Activated naive CD4-positive, alpha-beta T cell (primary cell): ENCODE results near the gene DPH2.

Source experiments
- DNase-seq, 4 experiments: peaks; one replicate each; lab custom pipeline; 2025; lab: John Stamatoyannopoulos, UW

The DPH2 gene

GRCh38 chr1:43969416-43969745 lies 429 bp upstream of the DPH2 start:
- no peak for DNase-seq

DNA sequence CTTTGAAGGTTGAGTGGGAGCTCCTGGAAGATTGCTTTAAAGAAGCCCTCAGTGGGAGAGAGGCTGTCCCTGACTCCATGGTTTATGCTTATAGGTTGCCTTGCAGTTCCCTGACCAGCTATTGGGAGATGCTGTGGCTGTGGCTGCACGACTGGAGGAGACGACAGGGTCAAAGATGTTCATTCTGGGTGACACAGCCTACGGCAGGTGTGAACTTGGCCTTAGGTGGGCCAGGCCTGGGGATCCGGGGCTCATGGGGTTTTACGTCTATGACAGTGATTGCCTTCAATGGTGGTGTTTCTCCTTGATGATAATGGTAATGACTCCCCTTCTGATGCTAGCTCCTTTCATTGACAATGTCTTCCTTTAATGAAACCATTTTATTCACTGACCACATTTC lies 692 bp downstream of the DPH2 start:
- no peak for DNase-seq

GRCh38 chr1:43970911-43971310 lies 1.1 kb downstream of the DPH2 start:
- no peak for DNase-seq

- DNase-seq: no peak
These were observed 1.6 kb downstream of the DPH2 start for GRCh38 chr1:43971336-43971980.

DNA sequence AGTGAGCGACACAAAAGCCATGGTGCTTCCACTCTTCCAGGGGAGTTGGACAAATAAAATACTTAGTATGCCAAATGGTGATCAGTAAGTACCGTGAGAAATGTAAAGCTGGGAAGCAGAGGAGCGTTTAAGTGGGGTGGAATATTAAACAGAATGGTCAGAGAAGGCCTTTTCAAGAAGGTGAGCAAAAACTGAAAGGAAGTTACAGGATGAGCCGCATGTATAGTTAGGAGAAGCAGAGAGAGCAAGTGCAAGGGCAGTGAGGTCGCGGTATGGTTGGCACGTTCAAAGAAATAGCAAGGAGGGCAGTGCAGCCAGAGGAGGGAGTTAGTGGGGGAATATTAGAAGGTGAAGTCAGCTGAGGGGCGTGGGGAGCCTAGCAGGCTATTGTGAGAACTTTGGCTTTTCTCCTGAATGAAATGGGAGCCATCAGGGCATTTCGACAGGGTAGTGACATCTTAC lies 4.2 kb downstream of the DPH2 start:
- DNase-seq: no peak

DNA sequence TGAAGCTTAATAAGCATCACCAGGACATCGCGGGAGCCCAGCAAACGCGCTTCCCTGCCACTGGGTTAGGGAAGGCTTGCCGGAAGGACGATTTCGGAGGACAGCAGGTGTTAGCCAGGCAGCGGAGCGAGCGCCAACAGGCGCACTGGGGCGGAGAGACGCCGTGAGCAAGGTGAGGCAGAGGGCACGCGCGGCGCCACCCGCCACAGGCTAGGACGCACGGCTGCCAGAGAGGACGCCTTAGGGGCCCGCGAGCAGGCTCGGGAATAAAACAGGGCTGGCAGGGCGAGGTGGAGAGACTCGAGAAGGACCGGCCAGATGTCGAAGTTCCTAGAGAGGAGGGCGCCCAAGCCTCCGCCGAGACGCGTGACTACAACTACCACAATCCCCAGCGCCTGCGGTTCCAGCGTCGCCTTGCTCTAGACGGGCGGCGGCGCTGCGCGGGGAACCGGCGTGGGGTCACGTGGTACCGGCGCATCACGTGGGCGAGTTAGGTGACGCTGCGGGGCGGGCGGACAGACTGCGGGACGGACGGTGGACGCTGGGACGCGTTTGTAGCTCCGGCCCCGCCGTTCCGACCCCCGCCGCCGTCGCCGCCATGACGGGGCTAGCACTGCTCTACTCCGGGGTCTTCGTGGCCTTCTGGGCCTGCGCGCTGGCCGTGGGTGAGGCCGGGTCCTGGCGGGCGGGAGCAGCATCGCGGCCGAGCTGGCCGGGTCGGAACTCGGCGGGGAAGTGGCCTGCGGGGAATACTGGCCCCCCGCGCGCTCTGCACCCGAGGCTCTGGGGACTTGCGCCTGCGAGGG lies 4.8 kb downstream of the DPH2 start, which contains the start of gene ATP6V0B:
ATP6V0B (plus strand) TSS at position 518 of the 806 bp plus-strand sequence; CDS start at position 599, 81 bp downstream.
- DNase-seq: peak; percentile 82 to 91 (median 87)

DNA sequence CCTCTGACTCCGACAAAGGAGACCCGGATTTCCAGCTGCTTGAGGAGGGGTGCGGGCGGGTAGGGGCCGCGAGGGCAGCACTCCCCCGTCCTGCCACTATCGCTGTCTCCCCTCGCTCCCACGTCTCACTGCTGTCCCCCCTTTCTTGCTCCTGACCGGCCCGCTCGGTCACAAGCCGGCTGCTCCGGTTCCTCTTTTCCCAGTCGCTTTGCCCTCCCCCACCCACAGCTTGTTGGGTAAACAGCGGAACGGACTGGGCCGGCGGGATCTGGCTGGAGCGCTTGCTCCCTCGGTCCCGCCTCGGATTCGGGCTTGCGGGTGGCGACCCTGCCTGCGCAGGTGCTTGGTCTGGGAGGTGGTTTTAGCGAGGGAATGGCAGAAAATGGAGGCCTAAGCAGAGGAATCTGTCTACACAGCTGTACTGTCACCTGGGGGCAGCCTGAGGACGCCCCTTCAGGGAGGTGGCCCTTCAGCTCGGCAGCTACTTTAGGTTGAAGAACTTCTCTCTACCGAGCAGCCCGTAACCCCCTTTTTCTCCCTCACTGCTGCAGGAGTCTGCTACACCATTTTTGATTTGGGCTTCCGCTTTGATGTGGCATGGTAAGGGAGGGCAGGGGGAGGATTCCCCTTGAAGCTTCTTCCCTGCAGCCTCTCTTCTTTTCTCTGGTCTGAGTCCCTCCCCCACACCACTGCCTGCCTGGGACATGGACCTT lies 5.6 kb downstream of the DPH2 start:
- DNase-seq: peak in 1 of 4 experiments; percentile 26

- no peak for DNase-seq
These were observed 6.2 kb downstream of the DPH2 start for GRCh38 chr1:43976045-43976444.

DNA sequence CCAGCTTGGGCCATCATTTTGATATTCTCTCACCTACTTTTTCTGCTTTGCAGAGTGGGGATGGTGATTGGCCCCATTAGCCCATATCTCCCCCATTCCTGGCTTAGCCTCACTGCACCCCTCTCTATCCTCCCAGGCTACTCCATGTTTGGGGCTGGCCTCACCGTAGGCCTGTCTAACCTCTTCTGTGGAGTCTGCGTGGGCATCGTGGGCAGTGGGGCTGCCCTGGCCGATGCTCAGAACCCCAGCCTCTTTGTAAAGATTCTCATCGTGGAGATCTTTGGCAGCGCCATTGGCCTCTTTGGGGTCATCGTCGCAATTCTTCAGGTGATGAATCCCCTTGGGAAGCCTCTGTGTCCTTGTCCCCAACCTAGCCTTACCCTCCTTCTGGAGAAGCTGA lies 7.1 kb downstream of the DPH2 start:
- no peak for DNase-seq

DNA sequence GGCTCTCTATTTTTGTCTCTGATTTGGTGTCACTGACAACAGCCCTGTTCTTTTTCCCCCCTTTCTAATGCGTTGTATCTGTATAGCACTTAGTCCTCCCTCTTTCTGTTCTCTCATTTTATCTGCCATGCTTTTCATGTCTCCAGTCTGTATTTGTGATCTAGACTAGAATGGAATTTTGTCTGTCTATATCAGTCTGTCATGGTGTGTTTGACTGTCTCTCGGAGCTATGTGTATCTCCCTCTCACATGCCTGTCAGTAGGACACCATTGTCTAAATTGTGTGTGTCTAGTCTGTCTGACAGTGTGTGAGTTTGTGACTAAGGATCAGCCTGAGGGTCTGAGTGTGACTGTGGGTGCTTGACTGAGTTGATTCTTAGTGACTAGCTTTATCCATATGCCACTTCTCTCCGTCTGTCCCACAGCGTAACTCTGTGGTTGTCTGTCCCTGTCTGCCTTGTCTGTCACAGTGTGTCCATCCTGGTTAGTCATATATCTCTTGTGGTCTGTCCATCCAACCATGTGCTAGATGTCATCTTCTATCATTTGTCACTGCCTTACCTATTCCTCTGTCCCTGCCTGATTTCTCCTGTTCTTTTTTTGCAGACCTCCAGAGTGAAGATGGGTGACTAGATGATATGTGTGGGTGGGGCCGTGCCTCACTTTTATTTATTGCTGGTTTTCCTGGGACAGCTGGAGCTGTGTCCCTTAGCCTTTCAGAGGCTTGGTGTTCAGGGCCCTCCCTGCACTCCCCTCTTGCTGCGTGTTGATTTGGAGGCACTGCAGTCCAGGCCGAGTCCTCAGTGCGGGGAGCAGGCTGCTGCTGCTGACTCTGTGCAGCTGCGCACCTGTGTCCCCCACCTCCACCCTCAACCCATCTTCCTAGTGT lies 7.8 kb downstream of the DPH2 start:
- DNase-seq: no peak

DNA sequence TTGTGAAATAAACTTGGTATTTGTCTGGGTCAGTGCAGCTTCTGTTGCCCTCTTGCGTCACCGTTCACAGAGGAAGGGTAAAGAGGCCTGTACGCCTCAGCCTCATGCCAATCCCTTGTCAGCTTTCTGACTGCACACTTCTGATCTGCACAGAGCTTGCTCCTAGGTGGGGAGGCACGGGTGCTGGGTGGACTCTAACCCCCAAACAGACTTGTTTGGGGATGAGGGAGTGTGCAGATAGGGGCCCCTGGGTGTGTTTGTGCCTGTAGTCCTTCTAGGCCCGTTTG lies 8.4 kb downstream of the DPH2 start:
- DNase-seq: no peak

DNA sequence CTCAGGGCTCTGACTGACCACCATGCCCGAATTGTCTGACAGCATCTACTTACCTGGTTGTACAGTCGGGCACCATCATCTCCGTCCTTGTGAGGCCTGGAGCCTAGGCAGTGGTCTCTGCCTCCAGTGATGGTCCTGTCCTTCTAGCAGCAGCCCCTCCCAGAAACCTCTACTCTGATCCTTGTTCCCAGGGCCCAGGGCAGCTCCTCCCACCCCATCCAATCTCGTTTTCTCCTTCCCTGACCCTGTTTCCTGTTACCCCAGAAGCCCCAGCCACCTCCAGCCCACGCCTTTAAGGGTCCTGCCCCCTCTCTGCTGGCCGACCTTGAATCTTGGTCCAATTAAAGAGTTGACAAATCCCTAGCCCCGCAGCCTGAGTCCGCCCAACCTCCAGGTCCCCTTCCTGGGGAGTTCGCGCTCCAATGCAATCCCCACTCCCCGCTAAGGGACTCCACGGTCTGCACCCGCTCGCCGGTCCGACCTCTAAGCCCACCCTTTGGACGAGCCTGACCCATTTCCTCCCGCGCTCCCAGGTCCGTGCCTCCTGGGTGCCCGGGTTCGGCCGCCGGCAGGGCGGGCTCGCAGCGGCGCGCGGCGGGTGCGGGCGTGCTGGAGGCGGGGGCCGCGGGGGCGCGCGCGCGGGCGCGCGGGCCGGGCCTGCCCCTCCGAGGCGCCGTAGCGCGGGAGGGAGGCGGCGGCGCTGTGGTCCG lies 8.9 kb downstream of the DPH2 start, which contains the start of gene B4GALT2:
B4GALT2 (plus strand) TSS at position 660 of the 710 bp plus-strand sequence. CDS start 1,951 bp downstream, outside the sequence.
- DNase-seq: peak in 1 of 4 experiments; percentile 20

- DNase-seq: no peak
These were observed 9.4 kb downstream of the DPH2 start for GRCh38 chr1:43979261-43979527.

DNA sequence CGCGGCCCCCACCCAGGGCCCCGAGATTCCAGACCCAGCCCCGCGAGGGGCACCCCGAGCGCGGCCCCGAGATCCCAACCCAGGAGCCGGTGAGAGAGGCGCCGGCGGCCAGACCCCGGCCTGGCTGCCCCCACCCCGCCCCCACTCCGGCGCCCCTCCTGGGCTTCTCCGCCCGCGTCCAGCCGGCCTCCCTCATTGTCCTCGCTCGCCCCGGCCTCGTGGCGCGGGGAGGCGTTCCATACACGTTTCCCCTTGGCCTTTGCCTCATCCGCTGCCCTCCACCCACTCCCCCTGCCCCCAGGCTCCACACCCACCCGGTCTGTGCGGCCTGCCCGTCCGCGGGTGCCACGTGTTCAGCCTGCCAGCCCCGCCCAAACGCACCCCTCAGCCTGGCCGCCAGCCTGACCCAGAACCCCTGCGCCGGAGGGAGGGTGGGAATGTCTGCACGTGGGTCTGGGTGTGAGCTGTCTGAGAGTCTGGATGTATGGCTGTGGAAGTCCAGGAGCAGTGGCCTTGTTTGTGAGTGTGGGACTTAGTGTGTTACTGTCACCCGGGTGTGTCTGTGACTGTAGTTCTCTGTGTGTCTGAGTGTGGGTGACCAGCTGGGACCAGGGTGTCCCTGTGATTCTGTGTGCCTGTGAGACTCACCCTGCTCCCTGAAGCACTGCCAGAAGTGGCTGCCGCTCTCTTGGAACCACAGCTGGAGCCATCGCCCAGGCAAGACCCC lies 9.9 kb downstream of the DPH2 start:
- DNase-seq: no peak

- DNase-seq: no peak
These were observed 10.7 kb downstream of the DPH2 start for GRCh38 chr1:43980255-43981134.

DNA sequence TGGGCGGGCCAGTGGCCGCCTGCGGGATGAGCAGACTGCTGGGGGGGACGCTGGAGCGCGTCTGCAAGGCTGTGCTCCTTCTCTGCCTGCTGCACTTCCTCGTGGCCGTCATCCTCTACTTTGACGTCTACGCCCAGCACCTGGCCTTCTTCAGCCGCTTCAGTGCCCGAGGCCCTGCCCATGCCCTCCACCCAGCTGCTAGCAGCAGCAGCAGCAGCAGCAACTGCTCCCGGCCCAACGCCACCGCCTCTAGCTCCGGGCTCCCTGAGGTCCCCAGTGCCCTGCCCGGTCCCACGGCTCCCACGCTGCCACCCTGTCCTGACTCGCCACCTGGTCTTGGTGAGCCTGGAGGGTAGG lies 11.3 kb downstream of the DPH2 start:
- DNase-seq: no peak

DNA sequence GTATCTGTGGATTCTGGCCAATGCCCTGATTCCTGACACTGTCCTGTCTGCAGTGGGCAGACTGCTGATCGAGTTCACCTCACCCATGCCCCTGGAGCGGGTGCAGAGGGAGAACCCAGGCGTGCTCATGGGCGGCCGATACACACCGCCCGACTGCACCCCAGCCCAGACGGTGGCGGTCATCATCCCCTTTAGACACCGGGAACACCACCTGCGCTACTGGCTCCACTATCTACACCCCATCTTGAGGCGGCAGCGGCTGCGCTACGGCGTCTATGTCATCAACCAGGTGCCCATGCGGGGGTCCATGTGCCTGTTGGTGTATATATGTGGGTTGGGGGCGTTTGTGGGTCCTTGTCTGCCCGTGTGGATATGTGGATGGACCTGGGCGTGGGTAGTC lies 11.8 kb downstream of the DPH2 start:
- DNase-seq: no peak

DNA sequence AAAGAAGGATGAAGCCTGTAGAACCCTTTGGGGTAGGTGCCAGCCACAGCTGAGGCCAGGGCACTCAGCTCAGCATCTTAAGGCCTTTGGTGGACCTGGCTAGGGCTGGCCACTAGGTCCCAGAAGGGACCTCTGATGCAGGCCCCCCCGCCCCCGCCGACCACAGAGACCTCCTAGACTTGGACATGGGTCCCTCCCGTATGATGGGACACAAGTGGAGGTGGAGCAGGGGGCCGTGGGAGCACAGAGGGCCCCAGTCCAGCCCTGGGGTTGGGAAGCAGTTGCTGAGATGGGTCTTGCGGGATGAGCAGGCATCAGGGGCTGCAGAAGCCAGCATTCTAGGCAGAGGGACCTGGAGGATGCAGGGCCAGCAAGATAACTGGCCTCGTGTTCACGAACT lies 12.4 kb downstream of the DPH2 start:
- no peak for DNase-seq

- DNase-seq: no peak
These were observed 13.0 kb downstream of the DPH2 start for GRCh38 chr1:43982808-43983207.
